ENCODE results near the gene ZNF790. TPM values are rescaled to one million over a fixed set of nuclear protein-coding genes. Genes with fewer than 3 reads are reported as not detected.
"Not testable (repeated sequence)": the region's sequence is repeated elsewhere in the genome, so short reads cannot be mapped to it uniquely, and the experiment has no call there.

ZNF790 gene
- total and polyA plus RNA-seq, 7 donors: 1.4 to 7.5 (median 4.0) TPM

DNA sequence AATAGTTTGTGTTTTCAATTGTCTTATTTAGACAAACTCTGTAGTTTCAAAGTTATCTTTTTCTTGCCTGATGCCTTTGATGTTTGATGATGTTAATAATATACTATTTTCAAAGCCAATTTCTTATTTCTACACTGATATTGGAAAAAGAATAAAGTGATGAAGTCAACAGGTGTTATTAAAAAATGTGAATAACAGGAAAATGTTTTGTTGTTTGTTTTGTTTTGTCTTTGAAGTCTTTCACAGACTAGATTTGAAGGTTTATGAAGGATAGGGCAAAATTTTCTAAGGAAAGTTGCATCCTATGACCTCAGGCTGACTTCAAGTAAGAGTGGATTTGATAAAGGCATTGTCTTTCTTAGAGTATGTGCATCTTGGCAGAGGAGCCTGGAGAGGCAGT lies 31.2 kb downstream of the ZNF790 start:
- ATAC-seq (no peak), DNase-seq (no peak)
- H3K4me1 ChIP-seq: no peaks in the 10 kb centered on the region
- H3K27ac ChIP-seq: no peak overlapping the region
- intact Hi-C loops (cut with DNase I): no loop called here
- H3K4me3 ChIP-seq: no peak overlapping the region
- peaks cover 0 to 14% of the 10 kb centered on the region in 2 donors for H3K36me3 ChIP-seq (ENCODE audit: insufficient read depth in 1 of 2, low read depth in 1 of 2)
- peaks cover 85% of the 10 kb centered on the region for H3K9me3 ChIP-seq
- no peaks in the 10 kb centered on the region for H3K27me3 ChIP-seq (ENCODE audit: insufficient read depth in 3 of 3, low read length in 2 of 3)
- TF ChIP-seq, protein P1, sequence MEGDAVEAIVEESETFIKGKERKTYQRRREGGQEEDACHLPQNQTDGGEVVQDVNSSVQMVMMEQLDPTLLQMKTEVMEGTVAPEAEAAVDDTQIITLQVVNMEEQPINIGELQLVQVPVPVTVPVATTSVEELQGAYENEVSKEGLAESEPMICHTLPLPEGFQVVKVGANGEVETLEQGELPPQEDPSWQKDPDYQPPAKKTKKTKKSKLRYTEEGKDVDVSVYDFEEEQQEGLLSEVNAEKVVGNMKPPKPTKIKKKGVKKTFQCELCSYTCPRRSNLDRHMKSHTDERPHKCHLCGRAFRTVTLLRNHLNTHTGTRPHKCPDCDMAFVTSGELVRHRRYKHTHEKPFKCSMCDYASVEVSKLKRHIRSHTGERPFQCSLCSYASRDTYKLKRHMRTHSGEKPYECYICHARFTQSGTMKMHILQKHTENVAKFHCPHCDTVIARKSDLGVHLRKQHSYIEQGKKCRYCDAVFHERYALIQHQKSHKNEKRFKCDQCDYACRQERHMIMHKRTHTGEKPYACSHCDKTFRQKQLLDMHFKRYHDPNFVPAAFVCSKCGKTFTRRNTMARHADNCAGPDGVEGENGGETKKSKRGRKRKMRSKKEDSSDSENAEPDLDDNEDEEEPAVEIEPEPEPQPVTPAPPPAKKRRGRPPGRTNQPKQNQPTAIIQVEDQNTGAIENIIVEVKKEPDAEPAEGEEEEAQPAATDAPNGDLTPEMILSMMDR (IDR thresholded peaks at IDR 0.05): no peak

DNA sequence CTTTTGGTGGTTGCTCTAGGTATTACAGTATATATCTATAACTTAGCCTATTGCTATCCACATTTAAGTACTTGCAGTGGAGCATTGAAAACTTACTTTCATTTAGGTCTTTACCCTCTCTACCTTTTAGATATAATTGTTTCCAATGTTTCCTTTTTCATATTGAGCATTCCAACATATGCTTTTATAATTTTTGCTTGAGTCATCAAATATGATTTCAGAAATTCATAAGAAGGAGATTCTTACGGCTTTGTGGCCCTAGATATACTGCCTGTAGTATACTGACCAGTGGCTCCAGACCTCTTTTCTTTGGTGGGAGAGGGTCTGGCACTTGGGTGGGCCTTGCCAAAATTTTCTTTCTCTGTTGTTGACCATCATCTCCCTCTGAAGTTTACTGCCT lies 32.8 kb downstream of the ZNF790 start:
- Histone ChIP-seq H3K9me3 (peaks cover 84% of the 10 kb centered on the region), H3K27me3 (ENCODE audit: insufficient read depth in 3 of 3, low read length in 2 of 3) (no peaks in the 10 kb centered on the region), H3K27ac (no peak overlapping the region), H3K36me3 (ENCODE audit: insufficient read depth in 1 of 2, low read depth in 1 of 2) (peaks cover 0 to 14% of the 10 kb centered on the region in 2 donors), H3K4me1 (no peaks in the 10 kb centered on the region), H3K4me3 (no peak overlapping the region)
- no peak for DNase-seq
- TF ChIP-seq, protein P1 (IDR thresholded peaks at IDR 0.05): no peak
- intact Hi-C loops (cut with DNase I): no loop called here
- no peak for ATAC-seq
- WGBS, 3 donors: 96 to 99% (median 97%) methylated on average over 1 of the region's 1 CpG

DNA sequence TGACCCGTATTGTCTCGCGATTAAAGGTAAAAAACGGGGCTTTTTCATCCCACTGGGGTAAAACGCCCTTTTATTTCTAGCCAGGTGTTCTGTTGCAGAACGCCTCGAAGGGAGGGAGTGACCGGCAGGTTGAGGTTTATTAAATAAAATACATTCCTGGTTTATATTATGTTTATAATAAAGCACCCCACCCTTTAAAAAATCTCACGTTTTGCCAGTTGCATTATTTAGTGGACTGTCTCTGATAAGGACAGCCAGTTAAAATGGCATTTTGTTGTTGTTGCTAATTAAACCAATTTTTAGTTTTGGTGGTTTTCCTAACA lies 40.4 kb downstream of the ZNF790 start:
- Histone ChIP-seq H3K36me3 (ENCODE audit: insufficient read depth in 1 of 2, low read depth in 1 of 2) (peaks cover 0 to 3% of the 10 kb centered on the region in 2 donors), H3K4me1 (no peaks in the 10 kb centered on the region), H3K9me3 (peaks cover 65% of the 10 kb centered on the region), H3K27ac (peak overlapping the region; percentile 76), H3K4me3 (peak overlapping the region; percentile 79), H3K27me3 (ENCODE audit: insufficient read depth in 3 of 3, low read length in 2 of 3) (no peaks in the 10 kb centered on the region)
- ATAC-seq (no peak), DNase-seq (no peak)
- WGBS, 3 donors: 0 to 1% (median 1%) methylated on average over 9 of the region's 9 CpGs
- TF ChIP-seq, protein P1 (IDR thresholded peaks at IDR 0.05): no peak
- intact Hi-C loops (cut with DNase I): loop anchor here in 1 of 2 donors (5.0 kb wide), 1 partner anchor 40 kb away; the partner anchor contains the start of gene ZNF790

DNA sequence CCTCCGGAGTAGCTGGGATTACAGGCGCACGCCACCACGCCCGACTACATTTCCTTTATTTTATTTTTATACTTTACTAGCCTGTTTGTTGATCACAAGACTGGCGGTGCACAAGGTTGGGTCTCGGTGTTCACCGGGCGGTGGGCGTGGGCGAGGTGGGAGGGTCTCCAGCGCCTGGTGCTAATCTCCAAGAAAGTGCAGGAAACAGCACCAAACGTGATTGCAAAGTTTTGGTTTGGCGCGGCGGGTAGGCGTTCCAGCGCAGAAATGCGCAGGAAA lies 41.5 kb downstream of the ZNF790 start:
- no peak for DNase-seq
- Histone ChIP-seq H3K9me3 (peaks cover 61% of the 10 kb centered on the region), H3K4me3 (peak overlapping the region; percentile 79), H3K4me1 (no peaks in the 10 kb centered on the region), H3K36me3 (ENCODE audit: insufficient read depth in 1 of 2, low read depth in 1 of 2) (no peaks in the 10 kb centered on the region), H3K27me3 (ENCODE audit: insufficient read depth in 3 of 3, low read length in 2 of 3) (no peaks in the 10 kb centered on the region), H3K27ac (peak overlapping the region; percentile 53)
- intact Hi-C loops (cut with DNase I): loop anchor here in 1 of 2 donors (5.0 kb wide), 1 partner anchor 41 kb away; the partner anchor contains the start of gene ZNF790
- TF ChIP-seq, protein P1 (IDR thresholded peaks at IDR 0.05): no peak
- no peak for ATAC-seq
- WGBS, 3 donors: 13 to 18% (median 16%) methylated on average over 19 of the region's 19 CpGs

DNA sequence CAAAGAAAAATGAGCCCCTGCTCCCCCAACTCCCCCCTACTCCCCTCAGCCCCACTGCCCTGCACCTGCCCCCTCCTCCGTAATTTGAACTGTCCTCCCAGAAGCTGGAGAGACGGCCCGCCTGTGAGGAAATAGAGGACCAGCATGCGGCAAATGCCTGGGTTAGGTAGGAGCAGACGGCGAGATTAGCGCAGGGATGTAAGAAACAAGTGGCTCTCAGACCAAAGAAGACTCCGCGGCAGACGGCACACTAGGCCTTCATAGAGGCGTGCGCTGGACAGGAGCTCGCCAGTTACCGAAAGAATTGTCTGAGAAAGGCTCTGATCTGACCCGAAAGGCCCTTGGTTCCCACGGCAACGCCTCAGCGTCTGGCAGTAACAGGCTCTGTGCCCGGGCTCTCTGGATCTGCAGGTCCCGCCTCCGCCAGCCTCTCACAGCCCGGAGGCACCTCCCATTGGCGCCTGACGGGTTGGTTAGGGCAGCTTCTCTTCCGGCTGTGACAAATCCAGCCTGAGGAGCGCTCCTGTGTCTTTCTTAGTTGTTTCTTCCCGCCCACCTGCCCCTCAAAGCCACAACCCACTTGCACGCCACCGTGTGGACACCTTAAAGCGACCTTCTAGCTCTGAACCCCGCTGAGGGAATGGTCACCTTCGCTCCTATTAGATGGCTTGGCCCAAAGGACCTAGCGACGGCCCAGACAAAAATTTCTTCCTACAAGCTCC lies 46.6 kb downstream of the ZNF790 start:
- DNase-seq; H3K4me1 ChIP-seq; H3K36me3 ChIP-seq (ENCODE audit: insufficient read depth in 1 of 2, low read depth in 1 of 2); H3K4me3 ChIP-seq; intact Hi-C loops (cut with DNase I); H3K27ac ChIP-seq; H3K27me3 ChIP-seq (ENCODE audit: insufficient read depth in 3 of 3, low read length in 2 of 3): not testable (repeated sequence)
- 5 to 7% (median 7%) methylated on average over 27 to 32 of the region's 34 CpGs for WGBS, 3 donors
- ATAC-seq: peak in 3 of 4 donors; percentile 49 to 73 (median 67)
- H3K9me3 ChIP-seq: peaks cover 36% of the 10 kb centered on the region
